NCI-H526 (cell line): ENCODE results near the gene PEA15.

ENCODE experiments used
- DNase-seq, 2 experiments: peaks; one replicate each; lab custom pipeline; 2025; lab: John Stamatoyannopoulos, UW

Gene PEA15

GRCh38 chr1:160179336-160179735 is 25.8 kb upstream of the PEA15 start:
- no peak for DNase-seq

DNA sequence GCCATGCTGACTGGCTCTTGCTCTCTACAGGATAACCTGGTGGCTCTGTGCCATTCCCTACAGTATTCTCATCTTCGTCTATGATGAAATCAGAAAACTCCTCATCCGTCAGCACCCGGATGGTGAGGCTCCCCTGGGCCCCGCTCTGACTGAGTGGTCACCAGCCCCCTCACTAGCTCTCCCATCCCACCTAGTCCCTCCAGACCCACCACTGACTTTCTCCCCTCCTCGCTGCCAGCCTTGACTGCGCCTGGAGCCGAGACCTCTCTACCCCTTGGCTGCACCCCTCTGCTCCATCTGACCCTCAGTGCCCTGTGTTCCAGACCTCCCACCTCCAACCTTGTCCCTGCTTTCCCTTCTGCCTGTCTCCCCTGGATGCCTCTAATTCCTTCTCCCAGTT is 18.9 kb upstream of the PEA15 start:
- DNase-seq, result no peak

DNA sequence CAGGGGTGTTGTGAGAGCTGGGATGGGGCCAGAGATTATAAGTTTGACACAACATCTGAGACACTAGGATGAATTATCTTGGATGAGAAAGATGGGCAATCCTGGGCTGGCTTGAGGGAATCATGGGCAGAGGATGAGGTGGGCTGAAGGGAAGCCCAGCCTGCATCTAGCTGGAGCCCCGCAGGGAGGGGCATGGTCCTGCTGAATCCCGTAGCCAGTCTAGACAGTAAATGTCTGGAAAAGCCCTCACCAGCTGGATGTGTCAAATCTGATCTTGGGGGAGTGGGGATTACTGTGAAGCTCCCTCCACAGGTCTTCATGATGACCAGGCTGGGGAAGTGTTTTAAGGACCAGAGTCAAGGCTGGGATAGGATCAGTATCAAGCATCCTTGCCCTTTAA is 18.5 kb upstream of the PEA15 start:
- DNase-seq, result no peak

- DNase-seq, result no peak
Observed at GRCh38 chr1:160187407-160187806, 17.8 kb upstream of the PEA15 start.

DNA sequence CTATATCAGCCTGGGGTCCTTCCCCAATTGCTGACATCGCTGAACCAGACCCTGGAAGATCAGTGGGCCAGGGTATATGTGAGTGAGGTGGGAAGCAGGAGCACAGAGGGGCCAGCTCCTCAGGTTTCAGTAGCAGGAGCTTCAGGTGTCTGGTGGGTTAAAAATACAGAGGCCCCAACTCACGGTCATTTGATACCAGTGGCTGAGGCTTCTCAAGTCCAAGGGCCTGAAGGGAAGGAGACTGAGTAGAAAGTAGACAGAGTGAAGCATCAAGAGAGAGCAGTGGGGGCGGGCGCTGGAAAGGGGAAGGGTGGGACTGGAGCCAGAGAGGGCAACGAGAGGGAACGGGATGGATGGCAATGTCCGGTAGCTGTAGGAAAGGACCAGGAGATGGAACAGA is 16.8 kb upstream of the PEA15 start:
- no peak for DNase-seq

DNA sequence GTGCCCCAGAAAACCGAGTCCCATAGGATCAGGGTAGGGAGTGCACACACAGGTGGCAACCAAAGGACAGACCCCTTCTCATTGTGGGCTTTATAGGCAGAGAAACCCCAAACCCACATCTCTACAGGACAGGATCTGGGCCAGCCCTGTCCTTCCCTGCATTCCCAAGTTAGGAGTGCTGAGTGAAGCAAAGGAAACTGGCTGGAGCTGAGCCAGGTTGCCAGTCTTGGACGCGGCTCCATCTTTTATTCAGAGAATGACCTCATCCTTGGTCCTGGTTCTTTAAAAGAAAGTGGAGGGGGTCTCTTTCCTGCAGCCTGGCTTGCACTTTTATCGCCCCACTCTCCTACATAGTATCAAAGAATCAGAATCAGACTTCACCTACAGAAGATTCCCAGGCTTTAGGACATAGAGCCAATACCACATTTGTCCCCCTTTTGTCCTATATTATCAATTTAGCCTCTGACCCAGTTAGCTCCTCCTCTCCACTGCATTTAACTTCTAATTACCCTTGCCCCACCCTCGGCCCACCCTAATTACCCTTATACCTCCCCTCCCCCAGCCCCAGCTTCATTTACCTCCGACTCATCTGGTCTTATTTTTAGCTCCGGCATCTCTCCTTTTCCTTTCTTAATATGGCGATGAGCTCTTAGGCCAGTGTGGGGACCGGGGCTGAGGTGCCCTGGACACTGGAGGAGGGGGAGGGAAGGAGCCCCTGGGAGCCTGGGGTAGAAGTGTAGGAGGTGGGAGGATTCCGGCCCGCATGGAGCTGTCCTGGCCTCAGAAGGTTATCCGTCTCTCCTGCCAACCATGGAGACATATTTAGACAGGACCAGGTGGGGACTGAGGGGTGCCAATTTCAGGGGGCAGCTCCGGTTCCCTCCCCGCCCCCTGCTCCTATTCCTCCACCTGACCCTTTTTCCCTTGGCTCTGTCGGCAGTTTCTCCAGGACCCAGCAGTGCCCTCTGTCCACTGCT is 15.2 kb upstream of the PEA15 start, which contains the start of gene CASQ1:
Gene CASQ1 (plus strand): TSS at position 927 of the 977 bp plus-strand sequence. CDS start 177 bp downstream, outside the sequence.
- DNase-seq, result no peak

DNA sequence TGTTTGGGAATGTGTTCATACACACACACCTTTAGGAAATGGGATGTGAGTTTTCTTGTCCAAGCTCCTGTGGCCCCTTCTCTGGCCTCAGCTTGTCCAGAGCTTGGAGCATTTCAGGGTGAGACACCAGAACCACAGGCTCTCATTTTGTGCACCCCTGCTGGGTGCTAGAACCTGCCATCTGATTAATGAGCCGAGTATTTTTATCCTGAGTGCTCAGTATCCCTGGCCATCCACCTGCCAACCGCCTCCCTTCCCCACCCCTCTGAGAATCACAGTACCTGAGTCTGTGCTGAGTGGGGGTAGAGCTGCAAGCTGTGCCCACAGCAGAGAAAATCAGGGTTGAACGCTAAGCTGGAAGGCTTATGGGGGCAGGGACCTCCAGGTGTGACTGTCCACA is 13.4 kb upstream of the PEA15 start:
- DNase-seq, result no peak

GRCh38 chr1:160192234-160192633 is 12.9 kb upstream of the PEA15 start:
- no peak for DNase-seq

- peak; percentile 87 to 96 for DNase-seq
Observed at GRCh38 chr1:160193091-160193819, 11.9 kb upstream of the PEA15 start.

DNA sequence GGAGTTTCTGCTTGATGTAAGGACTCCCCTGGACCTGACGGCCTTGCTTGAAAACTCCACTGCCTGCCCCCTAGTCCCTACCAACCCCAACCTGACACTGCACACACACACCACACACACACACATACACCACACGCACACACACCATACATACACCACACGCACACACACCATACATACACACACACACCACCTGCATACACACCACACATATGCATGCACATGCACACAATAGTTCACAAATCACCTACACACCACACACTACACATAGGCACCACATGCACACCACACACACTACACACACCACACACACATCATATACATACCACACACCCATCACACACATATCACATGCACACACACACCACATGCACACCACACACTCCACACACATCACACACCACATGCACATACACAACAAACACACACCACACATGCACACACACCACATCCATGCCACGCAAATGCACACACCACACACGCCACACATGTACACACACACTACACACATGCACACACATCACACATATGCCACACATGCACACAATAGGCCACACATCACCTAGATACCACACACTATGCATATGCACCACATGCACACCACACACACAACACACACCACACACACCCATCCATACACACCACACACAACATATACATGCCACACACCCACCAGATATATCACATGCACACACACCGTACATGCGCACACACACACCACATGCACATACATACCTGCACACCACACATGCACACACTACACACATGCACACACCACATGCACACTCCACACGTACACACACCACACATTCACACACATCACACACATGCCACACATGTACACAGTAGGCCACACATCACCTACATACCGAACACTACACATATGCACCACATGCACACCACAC is 11.1 kb upstream of the PEA15 start:
- DNase-seq, result no peak

GRCh38 chr1:160194737-160195059 is 10.5 kb upstream of the PEA15 start:
- DNase-seq, result no peak

DNA sequence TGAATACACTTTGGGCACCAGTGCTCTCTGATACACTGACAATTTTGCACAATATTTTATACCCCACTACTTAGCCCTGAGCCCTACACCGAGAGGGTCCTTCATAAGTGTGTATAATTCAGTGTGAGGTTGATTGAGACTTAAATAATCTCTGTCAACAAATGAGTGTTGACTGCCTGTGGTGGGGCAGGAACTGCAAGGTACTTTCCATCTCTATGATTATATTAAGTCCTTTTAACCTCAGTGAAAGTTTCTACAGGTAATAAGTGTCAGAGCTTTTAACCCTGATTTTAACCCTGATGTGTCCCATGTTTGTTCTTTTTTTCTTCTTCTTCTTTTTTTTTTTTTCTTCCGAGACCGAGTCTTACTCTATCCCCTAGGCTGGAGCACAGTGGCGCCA is 9.0 kb upstream of the PEA15 start:
- no peak for DNase-seq

- DNase-seq, result no peak
Observed at GRCh38 chr1:160197231-160197630, 8.0 kb upstream of the PEA15 start.

- DNase-seq, result no peak
Observed at GRCh38 chr1:160200786-160201185, 4.4 kb upstream of the PEA15 start.

- peak in 1 of 2 experiments; percentile 68 for DNase-seq
Observed at GRCh38 chr1:160204526-160205241, 500 bp upstream of the PEA15 start.

DNA sequence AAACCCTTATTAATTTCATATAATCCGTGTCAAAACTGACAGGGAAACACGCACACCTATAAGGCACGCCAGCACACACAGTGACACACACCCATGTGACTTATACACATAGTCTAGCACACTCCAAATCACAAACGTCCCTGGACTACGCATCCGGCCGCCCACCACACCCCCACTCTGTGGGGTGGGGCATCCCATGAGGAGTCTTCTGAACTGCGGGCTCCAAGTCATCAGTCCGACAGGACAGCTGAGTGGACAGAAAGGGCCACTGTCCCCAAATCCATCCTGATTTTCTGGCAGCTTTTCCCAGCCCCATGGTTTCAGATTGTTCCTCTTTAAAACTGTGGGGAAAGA is 829 bp downstream of the PEA15 start:
- peak in 1 of 2 experiments; percentile 69 for DNase-seq

GRCh38 chr1:160206421-160207117 is 1.4 kb downstream of the PEA15 start:
- DNase-seq, result no peak

GRCh38 chr1:160207118-160207650 is 2.0 kb downstream of the PEA15 start:
- DNase-seq, result no peak

GRCh38 chr1:160207771-160208556 is 2.8 kb downstream of the PEA15 start:
- no peak for DNase-seq
